ENCODE measurements around the gene MAPKAPK5.

- TF ChIP-seq CTCF (IDR thresholded peaks at IDR 0.05) (no peak), POLR2AphosphoS5 (IDR thresholded peaks at IDR 0.05) (no peak), POLR2A (IDR thresholded peaks at IDR 0.05) (no peak), EP300 (IDR thresholded peaks at IDR 0.05) (no peak)
Measured at GRCh38 chr12:111873113-111873512, 31.1 kb downstream of the MAPKAPK5 start.

All from gastroesophageal sphincter (tissue), 3 donors.